Right forelimb (tissue), 1 donor: ENCODE data around the gene ECEL1.

ENCODE experiments used
- DNase-seq: peaks from one replicate; pipeline ENCODE4 v3.0.0-alpha.2; 2018

Gene ECEL1

GRCh38 chr2:232497348-232497747 lies 9.7 kb upstream of the ECEL1 start:
- no peak for DNase-seq

- no peak for DNase-seq
These were observed 9.1 kb upstream of the ECEL1 start for GRCh38 chr2:232496501-232497270.

GRCh38 chr2:232495292-232495691 lies 7.7 kb upstream of the ECEL1 start:
- DNase-seq: no peak

- no peak for DNase-seq
These were observed 6.9 kb upstream of the ECEL1 start for GRCh38 chr2:232494542-232494941.

GRCh38 chr2:232493701-232494474 lies 6.3 kb upstream of the ECEL1 start:
- no peak for DNase-seq

- DNase-seq: no peak
These were observed 5.5 kb upstream of the ECEL1 start for GRCh38 chr2:232492963-232493700.

GRCh38 chr2:232492236-232492848 lies 4.7 kb upstream of the ECEL1 start:
- no peak for DNase-seq

- DNase-seq: no peak
These were observed 3.6 kb upstream of the ECEL1 start for GRCh38 chr2:232491139-232491780.

- peak; percentile 24 for DNase-seq
These were observed 2.8 kb upstream of the ECEL1 start for GRCh38 chr2:232490221-232491138.

- DNase-seq: no peak
These were observed 2.0 kb upstream of the ECEL1 start for GRCh38 chr2:232489516-232490220.

- DNase-seq: no peak
These were observed 1.2 kb upstream of the ECEL1 start for GRCh38 chr2:232488721-232489300.

- no peak for DNase-seq
These were observed 570 bp upstream of the ECEL1 start for GRCh38 chr2:232488097-232488711.

- no peak for DNase-seq
These were observed 863 bp downstream of the ECEL1 start for GRCh38 chr2:232486558-232487384.

GRCh38 chr2:232485757-232486557 lies 1.7 kb downstream of the ECEL1 start:
- DNase-seq: no peak

GRCh38 chr2:232485348-232485756 lies 2.3 kb downstream of the ECEL1 start:
- no peak for DNase-seq

GRCh38 chr2:232484628-232485347 lies 2.8 kb downstream of the ECEL1 start:
- DNase-seq: no peak

GRCh38 chr2:232483923-232484627 lies 3.6 kb downstream of the ECEL1 start:
- DNase-seq: no peak
